ENCODE data around the gene COL1A2. TPM values are rescaled to one million over a fixed set of nuclear protein-coding genes. Genes with fewer than 3 reads are reported as not detected.

Gene COL1A2
- total and polyA plus RNA-seq, 2 of the 8 experiments (the other 6 are each of a cell fraction or from before 2014, with no cell fraction given) = 45.2 to 87.2 TPM

DNA sequence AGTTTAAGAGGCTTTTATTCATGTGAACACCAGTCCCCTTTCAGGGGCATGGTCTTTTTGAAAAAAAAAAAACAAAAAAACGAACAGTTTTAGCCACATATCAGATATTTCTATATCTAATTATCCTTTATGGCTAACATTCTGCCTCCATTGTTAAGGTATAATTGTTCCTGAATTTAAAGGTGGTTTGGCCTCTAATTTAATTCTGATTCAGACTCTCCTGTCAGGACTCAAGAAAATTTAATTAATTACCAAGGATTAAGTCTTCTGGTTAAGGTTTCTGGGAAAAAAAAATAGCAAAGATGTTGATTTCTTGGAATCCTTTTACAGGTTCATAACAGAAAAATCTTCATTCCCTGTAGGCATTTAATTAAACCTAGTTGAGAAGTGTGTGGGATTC lies 27.4 kb downstream of the COL1A2 start:
- no peaks in the 10 kb centered on the region for H4K20me1 ChIP-seq (replicated peaks in 1 of 2; ENCODE audit: control insufficient read depth in 1 of 2, insufficient read depth in 2 of 2, low read length in 2 of 2)
- 96% methylated on average over 1 of the region's 1 CpG; no CpG with 5 or more reads in 1 of the 2 experiments for WGBS, 2 experiments (ENCODE audit: extremely low coverage in 1 of 2, insufficient coverage in 1 of 2, insufficient read length in 1 of 2, insufficient replicate concordance in 2 of 2, low coverage in 1 of 2, low lambda C conversion rate in 2 of 2, missing lambda C conversion rate in 1 of 2)

More for the DNA sequence above, 27.4 kb downstream of the COL1A2 start:
- CTCF ChIA-PET (ENCODE audit: partially characterized antibody) = no interaction called here
- TF ChIP-seq CBX8 (IDR thresholded peaks at IDR 0.05; ENCODE audit: borderline replicate concordance, low read depth, low read length) (no peak), SP2 (IDR thresholded peaks at IDR 0.05; ENCODE audit: low read length) (no peak), HDAC6 (IDR thresholded peaks at IDR 0.05; ENCODE audit: low read depth, low read length) (no peak), GTF2F1 (IDR thresholded peaks at IDR 0.05; ENCODE audit: borderline replicate concordance, low read depth, low read length) (no peak), TBP (IDR thresholded peaks at IDR 0.05; ENCODE audit: low read depth, low read length) (no peak), POLR2A (IDR thresholded peaks at IDR 0.05; ENCODE audit: control extremely low read depth in 1 of 2, low read depth in 2 of 2, low read length in 2 of 2) (no peak), GABPA (IDR thresholded peaks at IDR 0.05; ENCODE audit: borderline replicate concordance, insufficient read depth, low read length) (no peak), YY1 (IDR thresholded peaks at IDR 0.05; ENCODE audit: low read depth, low read length) (no peak), SIX5 (IDR thresholded peaks at IDR 0.05; ENCODE audit: low read depth, low read length) (no peak)
- TF ChIP-seq, protein P1, sequence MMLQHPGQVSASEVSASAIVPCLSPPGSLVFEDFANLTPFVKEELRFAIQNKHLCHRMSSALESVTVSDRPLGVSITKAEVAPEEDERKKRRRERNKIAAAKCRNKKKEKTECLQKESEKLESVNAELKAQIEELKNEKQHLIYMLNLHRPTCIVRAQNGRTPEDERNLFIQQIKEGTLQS (IDR thresholded peaks at IDR 0.05; ENCODE audit: insufficient read depth, low read depth, low read length) = no peak
- Histone ChIP-seq H3K4me3 (ENCODE audit: extremely low read depth in 1 of 4, insufficient read depth in 2 of 4, low read depth in 3 of 4, low read length in 4 of 4) (no peak overlapping the region), H3K27me3 (replicated peaks in 1 of 4; ENCODE audit: control insufficient read depth in 3 of 4, extremely low read depth in 1 of 4, insufficient read depth in 3 of 4, low read length in 3 of 4) (no peaks in the 10 kb centered on the region), H3K23me2 (ENCODE audit: low read depth, low read length) (no peaks in the 10 kb centered on the region), H2BK20ac (ENCODE audit: low read length) (no peak overlapping the region), H2BK12ac (ENCODE audit: low read depth, low read length) (no peak overlapping the region), H2BK5ac (ENCODE audit: low read depth, low read length) (no peak overlapping the region), H3K56ac (replicated peaks; ENCODE audit: insufficient read length, low read depth, low read length) (no peak overlapping the region), H3K23ac (ENCODE audit: insufficient read length) (no peak overlapping the region), H2AK5ac (ENCODE audit: low read depth, low read length) (no peak overlapping the region), H3K9me3 (ENCODE audit: insufficient read depth in 2 of 2, low read depth in 1 of 2, low read length in 1 of 2) (no peaks in the 10 kb centered on the region), H3K4ac (replicated peaks; ENCODE audit: insufficient read length, low read depth, low read length) (no peak overlapping the region), H4K91ac (replicated peaks; ENCODE audit: insufficient read length, low read length) (no peak overlapping the region), H2BK15ac (ENCODE audit: low read length) (no peak overlapping the region), H3K79me2 (ENCODE audit: control insufficient read depth in 1 of 2, insufficient read depth in 2 of 2, low read length in 2 of 2) (no peaks in the 10 kb centered on the region), H3K27ac (ENCODE audit: low read depth, low read length) (no peak overlapping the region), H2BK120ac (replicated peaks; ENCODE audit: low read depth, low read length) (no peak overlapping the region), H3K4me1 (replicated peaks in 1 of 4; ENCODE audit: control insufficient read depth in 3 of 4, insufficient read depth in 4 of 4, low read length in 3 of 4) (no peaks in the 10 kb centered on the region), H3K18ac (ENCODE audit: extremely low read depth, low read length) (no peak overlapping the region), H4K8ac (ENCODE audit: extremely low read depth, insufficient read depth, low read length) (no peak overlapping the region), H3K36me3 (ENCODE audit: control insufficient read depth in 2 of 4, insufficient read depth in 4 of 4, low read length in 3 of 4) (peaks cover 46 to 93% (median 81%) of the 10 kb centered on the region in 4 experiments), H3K9ac (replicated peaks in 1 of 4; ENCODE audit: extremely low read depth in 1 of 4, low read depth in 3 of 4, low read length in 3 of 4) (no peak overlapping the region), H2AFZ (ENCODE audit: low read length) (no peak overlapping the region), H3K14ac (ENCODE audit: insufficient read length) (no peak overlapping the region), H4K5ac (ENCODE audit: insufficient read length, low read depth, low read length) (no peak overlapping the region), H3K4me2 (ENCODE audit: insufficient read depth in 1 of 2, low read depth in 2 of 2, low read length in 2 of 2) (no peak overlapping the region), H3K79me1 (ENCODE audit: low read depth, low read length) (no peaks in the 10 kb centered on the region)
- FAIRE-seq = no peak
- POLR2A ChIA-PET (ENCODE audit: partially characterized antibody) = no interaction called here
- no peak for DNase-seq (ENCODE audit: low read depth in 1 of 2, low spot score in 2 of 2)
